GM06990 (cell line): ENCODE results near the gene TMSB15A.
"Not testable (repeated sequence)": the region's sequence is repeated elsewhere in the genome, so short reads cannot be mapped to it uniquely, and the experiment has no call there.

Source experiments
- DNase-seq: peaks from one replicate; pipeline ENCODE4 v3.0.0-alpha.2; 2011; ENCODE audit not compliant: insufficient read length; ENCODE audit errors: extremely low read depth
- H3K27me3 ChIP-seq: replicated peaks from 2 replicates; pipeline ENCODE4 v1.6.0; 2011; ENCODE audit warnings: low read length; ENCODE audit not compliant: control insufficient read depth, insufficient read depth
- H3K36me3 ChIP-seq: 2 replicates; pipeline ENCODE4 v1.5.1; 2011; ENCODE audit warnings: low read length; ENCODE audit not compliant: control insufficient read depth, insufficient read depth
- H3K4me3 ChIP-seq: replicated peaks from 2 replicates; pipeline ENCODE4 v1.5.1; 2011; ENCODE audit warnings: low read depth, mild to moderate bottlenecking, control low read depth, low read length
- TF ChIP-seq, protein P1 (sequence below): IDR thresholded peaks from 2 replicates; pipeline ENCODE4 v1.5.1; 2011; ENCODE audit warnings: low read length, control low read depth, mild to moderate bottlenecking, inconsistent platforms; ENCODE audit not compliant: insufficient read depth, poor library complexity, severe bottlenecking

The TMSB15A gene

DNA sequence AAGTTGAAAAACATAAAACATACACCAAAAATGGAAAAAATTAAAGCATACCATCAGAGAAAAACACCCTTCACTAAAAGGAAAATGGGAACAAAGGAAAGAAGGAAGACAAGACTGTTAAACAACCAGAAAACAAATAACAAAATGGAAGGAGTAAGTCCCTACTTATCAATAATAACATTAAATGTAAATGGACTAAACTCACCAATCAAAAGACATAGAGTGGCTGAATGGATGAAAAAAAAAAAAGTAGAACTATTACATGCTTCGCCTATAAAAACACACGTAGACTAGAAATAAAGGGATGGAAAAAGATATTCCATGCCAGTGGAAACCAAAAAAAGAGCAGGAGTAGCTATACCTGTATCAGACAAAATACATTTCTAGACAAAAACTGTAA is 19.4 kb upstream of the TMSB15A start:
- Histone ChIP-seq H3K4me3 (no peak overlapping the region), H3K36me3 (no peaks in the 10 kb centered on the region), H3K27me3 (no peaks in the 10 kb centered on the region; the same call in 1 of the 2 replicates)
- TF ChIP-seq, protein P1, sequence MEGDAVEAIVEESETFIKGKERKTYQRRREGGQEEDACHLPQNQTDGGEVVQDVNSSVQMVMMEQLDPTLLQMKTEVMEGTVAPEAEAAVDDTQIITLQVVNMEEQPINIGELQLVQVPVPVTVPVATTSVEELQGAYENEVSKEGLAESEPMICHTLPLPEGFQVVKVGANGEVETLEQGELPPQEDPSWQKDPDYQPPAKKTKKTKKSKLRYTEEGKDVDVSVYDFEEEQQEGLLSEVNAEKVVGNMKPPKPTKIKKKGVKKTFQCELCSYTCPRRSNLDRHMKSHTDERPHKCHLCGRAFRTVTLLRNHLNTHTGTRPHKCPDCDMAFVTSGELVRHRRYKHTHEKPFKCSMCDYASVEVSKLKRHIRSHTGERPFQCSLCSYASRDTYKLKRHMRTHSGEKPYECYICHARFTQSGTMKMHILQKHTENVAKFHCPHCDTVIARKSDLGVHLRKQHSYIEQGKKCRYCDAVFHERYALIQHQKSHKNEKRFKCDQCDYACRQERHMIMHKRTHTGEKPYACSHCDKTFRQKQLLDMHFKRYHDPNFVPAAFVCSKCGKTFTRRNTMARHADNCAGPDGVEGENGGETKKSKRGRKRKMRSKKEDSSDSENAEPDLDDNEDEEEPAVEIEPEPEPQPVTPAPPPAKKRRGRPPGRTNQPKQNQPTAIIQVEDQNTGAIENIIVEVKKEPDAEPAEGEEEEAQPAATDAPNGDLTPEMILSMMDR = no peak
- no peak for DNase-seq

DNA sequence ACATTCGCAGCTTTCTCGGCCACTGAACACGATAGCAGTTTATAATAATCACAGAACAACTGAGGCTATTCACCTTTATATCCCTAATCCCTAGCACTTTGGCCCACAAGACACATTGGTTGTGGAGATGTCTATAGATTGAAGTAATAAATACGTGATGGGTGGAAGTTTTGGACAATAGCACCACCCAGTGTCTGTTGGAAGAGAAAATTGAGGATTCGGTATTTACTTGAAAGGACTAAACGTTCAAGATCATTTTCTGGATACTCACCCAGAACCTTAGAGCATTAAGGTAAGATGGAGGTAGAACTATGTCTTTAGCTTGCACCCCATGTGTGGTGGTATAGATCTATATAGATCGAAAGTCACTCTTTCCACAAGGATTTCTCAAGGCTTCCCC is 787 bp upstream of the TMSB15A start:
- Histone ChIP-seq H3K36me3 (no peaks in the 10 kb centered on the region), H3K27me3 (peaks cover 2% of the 10 kb centered on the region; the same call in 1 of the 2 replicates), H3K4me3 (no peak overlapping the region)
- no peak for DNase-seq
- TF ChIP-seq, protein P1 = no peak

DNA sequence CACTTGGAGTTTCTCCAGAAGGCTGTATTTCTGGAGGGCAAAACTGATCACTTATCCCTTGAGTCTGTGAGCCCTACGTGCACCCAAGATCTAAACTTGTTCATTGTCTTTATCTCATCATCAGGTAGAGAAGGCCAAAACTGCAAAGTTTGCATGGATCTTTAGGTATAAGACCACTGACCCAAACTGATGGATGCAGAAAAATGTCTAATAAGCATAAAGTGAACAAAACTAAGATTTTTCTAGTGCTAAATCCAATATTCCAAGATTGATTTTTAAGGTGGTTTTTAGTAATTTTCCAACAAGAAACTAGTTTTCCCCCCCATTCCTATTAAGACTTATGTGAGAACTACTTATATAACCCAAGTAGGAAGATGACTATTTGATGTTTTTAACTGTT is 2.0 kb downstream of the TMSB15A start:
- peaks cover 2% of the 10 kb centered on the region; the same call in 1 of the 2 replicates for H3K27me3 ChIP-seq
- H3K36me3 ChIP-seq = no peaks in the 10 kb centered on the region
- no peak overlapping the region for H3K4me3 ChIP-seq
- DNase-seq = no peak
- TF ChIP-seq, protein P1 = no peak

DNA sequence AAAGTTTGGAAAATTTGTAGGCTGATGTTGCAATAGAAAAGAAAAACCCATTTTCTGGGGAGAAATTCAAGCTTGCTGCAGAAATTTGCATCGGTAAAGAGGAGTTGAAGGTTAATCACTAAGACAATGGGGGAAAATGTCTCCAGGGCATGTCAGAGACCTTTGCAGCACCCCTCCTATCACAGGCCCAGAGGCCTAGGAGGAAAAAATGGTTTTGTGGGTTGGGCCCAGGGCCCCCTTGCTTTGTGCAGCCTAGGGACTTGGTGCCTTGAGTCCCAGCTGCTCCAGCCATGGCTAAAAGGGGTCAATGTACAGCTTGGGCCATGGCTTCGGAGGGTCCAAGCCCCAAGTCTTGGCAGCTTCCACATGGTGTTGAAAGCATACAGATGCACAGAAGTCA is 17.8 kb downstream of the TMSB15A start:
- DNase-seq = no peak
- Histone ChIP-seq H3K4me3 (no peak overlapping the region), H3K36me3 (no peaks in the 10 kb centered on the region), H3K27me3 (no peaks in the 10 kb centered on the region)
- TF ChIP-seq, protein P1 = no peak

DNA sequence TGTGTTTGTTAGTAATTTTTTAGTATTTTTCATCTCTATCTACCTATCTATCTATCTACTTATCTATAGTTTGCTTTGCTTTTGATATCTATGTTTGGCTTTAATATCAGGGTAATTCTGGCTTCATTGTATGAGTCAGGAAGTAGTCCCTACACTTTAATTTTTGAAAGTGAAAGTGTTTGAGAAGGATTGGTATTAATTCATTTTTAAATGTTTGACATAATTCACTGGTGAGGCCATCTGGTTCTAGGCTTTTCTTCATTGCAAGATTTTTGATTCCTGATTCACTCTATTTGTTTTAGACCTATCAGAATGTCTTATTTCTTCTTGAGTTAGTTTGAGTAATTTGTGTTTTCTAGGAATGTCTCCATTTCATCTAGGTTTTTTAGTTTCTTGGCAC is 24.8 kb downstream of the TMSB15A start:
- TF ChIP-seq, protein P1 = no peak
- Histone ChIP-seq H3K27me3 (no peaks in the 10 kb centered on the region), H3K4me3 (no peak overlapping the region), H3K36me3 (no peaks in the 10 kb centered on the region)
- DNase-seq = no peak

DNA sequence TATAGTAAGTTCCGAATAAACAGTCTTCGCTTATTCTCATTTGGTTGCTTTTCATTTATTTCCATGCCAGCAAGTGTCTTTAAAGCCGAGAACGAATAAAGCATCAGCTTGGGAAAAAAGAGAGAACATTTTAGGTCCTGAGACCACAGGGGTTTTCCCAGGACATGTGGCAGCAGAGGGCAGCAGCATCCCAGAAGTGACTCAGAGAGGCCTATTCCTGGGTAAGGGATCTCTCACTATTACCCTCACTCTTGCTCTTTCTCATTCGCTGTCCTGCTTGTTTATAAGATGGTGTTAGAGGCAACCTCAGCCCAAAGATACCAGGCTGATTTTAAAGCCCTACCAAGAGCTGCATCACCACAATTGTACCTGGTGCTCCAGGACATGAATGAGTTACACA is 37.8 kb downstream of the TMSB15A start:
- H3K27me3 ChIP-seq, H3K36me3 ChIP-seq, H3K4me3 ChIP-seq, DNase-seq: not testable (repeated sequence)

DNA sequence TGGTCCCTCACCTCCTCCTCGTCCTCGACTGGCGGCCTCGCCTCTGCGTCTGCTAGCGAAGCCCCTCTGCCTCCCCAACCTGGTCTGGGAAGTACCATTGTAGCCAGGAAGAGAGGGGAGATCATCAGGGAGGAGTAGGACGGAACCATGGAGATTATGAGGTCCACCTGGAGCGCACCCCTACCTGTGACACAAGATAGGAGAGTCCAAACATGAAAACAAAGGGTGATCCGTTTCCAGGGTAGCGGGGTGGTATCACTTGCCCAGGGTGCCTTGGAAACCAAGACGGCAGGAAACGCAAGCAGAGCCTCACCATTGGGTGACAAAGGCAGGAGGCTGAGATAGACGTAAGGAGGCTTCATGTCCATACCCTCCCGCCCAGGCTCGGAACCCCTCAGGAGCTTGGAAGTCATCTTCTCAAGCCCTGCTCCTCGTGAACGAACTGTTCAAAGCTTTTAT is 44.7 kb downstream of the TMSB15A start, which contains the start of gene TCP11X2:
Gene TCP11X2, minus strand, starts transcription at position 51 of the 459 bp plus-strand sequence.
- H3K36me3 ChIP-seq, H3K4me3 ChIP-seq, H3K27me3 ChIP-seq, DNase-seq: not testable (repeated sequence)

DNA sequence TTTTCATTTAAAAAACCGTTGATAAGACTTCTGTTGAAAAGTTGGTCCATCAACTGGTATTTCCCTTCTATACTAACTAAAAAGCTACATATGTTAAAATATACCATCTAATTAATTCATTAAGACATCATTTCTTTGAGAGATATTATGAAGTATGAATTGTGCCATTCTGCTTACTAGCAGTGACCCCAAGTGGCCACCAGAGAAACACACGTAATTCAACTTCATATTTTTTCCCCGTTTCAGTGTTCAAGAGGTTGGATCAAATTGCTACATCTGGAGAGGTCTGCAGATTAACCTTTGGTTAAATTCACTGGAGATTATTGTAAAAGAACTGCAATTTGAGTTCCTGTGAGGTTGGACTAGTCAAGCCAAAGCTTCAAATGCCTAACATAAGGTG is 46.3 kb downstream of the TMSB15A start:
- not testable (repeated sequence) for H3K36me3 ChIP-seq, H3K27me3 ChIP-seq, DNase-seq, H3K4me3 ChIP-seq
